Trophoblast cell (in vitro differentiated cells and primary cell): ENCODE measurements around the gene OGG1.

ENCODE experiments used
- DNase-seq, 2 donors: peaks; one replicate each; pipeline ENCODE4 v3.0.0-alpha.2; 2016
- H2AFZ ChIP-seq: 2 replicates; pipeline ENCODE4 v1.6.1; 2013; ENCODE audit warnings: low read length, moderate library complexity, mild to moderate bottlenecking; ENCODE audit not compliant: insufficient read depth, poor library complexity
- H2AK5ac ChIP-seq: 2 replicates; pipeline ENCODE4 v1.6.1; 2013; ENCODE audit warnings: mild to moderate bottlenecking, low read length
- H2BK120ac ChIP-seq: 2 replicates; pipeline ENCODE4 v1.6.1; 2013; ENCODE audit warnings: low read length, mild to moderate bottlenecking, moderate library complexity; ENCODE audit not compliant: insufficient read depth, poor library complexity
- H2BK12ac ChIP-seq: 2 replicates; pipeline ENCODE4 v1.6.1; 2013; ENCODE audit warnings: mild to moderate bottlenecking, low read length, moderate library complexity
- H2BK5ac ChIP-seq: 2 replicates; pipeline ENCODE4 v1.6.1; 2013; ENCODE audit warnings: low read length, low read depth, moderate library complexity, mild to moderate bottlenecking; ENCODE audit not compliant: poor library complexity
- H3K14ac ChIP-seq: 2 replicates; pipeline ENCODE4 v1.6.1; 2013; ENCODE audit warnings: mild to moderate bottlenecking, low read length
- H3K18ac ChIP-seq: 2 replicates; pipeline ENCODE4 v1.6.1; 2013; ENCODE audit warnings: mild to moderate bottlenecking, low read length
- H3K23ac ChIP-seq: 2 replicates; pipeline ENCODE4 v1.6.1; 2013; ENCODE audit warnings: low read length
- H3K27ac ChIP-seq: 2 replicates; pipeline ENCODE4 v1.5.1; 2013; ENCODE audit warnings: low read depth, mild to moderate bottlenecking, inconsistent platforms, low read length, moderate library complexity
- H3K27me3 ChIP-seq: 2 replicates; pipeline ENCODE4 v1.6.1; 2013; ENCODE audit warnings: inconsistent platforms, mild to moderate bottlenecking, low read length, moderate library complexity; ENCODE audit not compliant: insufficient read depth
- H3K36me3 ChIP-seq, 2 experiments: 1 replicate in 1 of 2; 2 replicates in 1 of 2; pipeline ENCODE4 v1.6.1; 2013; ENCODE audit warnings: low read length in 2 of 2, mild to moderate bottlenecking in 2 of 2, moderate library complexity in 1 of 2; ENCODE audit not compliant: insufficient read depth in 2 of 2, control insufficient read depth in 1 of 2
- H3K4ac ChIP-seq: 2 replicates; pipeline ENCODE4 v1.6.1; 2013; ENCODE audit warnings: low read depth, mild to moderate bottlenecking, low read length, moderate library complexity
- H3K4me1 ChIP-seq, 2 experiments: 1 replicate in 1 of 2; 2 replicates in 1 of 2; pipeline ENCODE4 v1.6.1; 2013; ENCODE audit warnings: low read length in 2 of 2, mild to moderate bottlenecking in 2 of 2, moderate library complexity in 1 of 2; ENCODE audit not compliant: insufficient read depth in 2 of 2, control insufficient read depth in 1 of 2
- H3K4me2 ChIP-seq: 2 replicates; pipeline ENCODE4 v1.6.1; 2013; ENCODE audit warnings: inconsistent platforms, mild to moderate bottlenecking, low read length, moderate library complexity
- H3K4me3 ChIP-seq: 2 replicates; pipeline ENCODE4 v1.5.1; 2013; ENCODE audit warnings: mild to moderate bottlenecking, low read depth, low read length, inconsistent platforms
- H3K79me1 ChIP-seq: one replicate; pipeline ENCODE4 v1.6.1; 2013; ENCODE audit warnings: low read length
- H3K79me2 ChIP-seq: 2 replicates; pipeline ENCODE4 v1.6.1; 2013; ENCODE audit warnings: low read length, mild to moderate bottlenecking; ENCODE audit not compliant: control insufficient read depth, insufficient read depth, poor library complexity
- H3K9ac ChIP-seq: 2 replicates; pipeline ENCODE4 v1.6.1; 2013; ENCODE audit warnings: mild to moderate bottlenecking, low read length
- H3K9me3 ChIP-seq: 2 replicates; pipeline ENCODE4 v1.6.1; 2013; ENCODE audit warnings: low read depth, mild to moderate bottlenecking, control low read depth, inconsistent platforms, low read length; ENCODE audit not compliant: insufficient read depth
- H4K12ac ChIP-seq: 2 replicates; pipeline ENCODE4 v1.6.1; 2013; ENCODE audit warnings: low read depth, mild to moderate bottlenecking, low read length, moderate library complexity
- H4K8ac ChIP-seq: 2 replicates; pipeline ENCODE4 v1.6.1; 2013; ENCODE audit warnings: low read depth, mild to moderate bottlenecking, low read length, moderate library complexity
- H4K91ac ChIP-seq: one replicate; pipeline ENCODE4 v1.6.1; 2013; ENCODE audit warnings: low read depth, mild to moderate bottlenecking, low read length, moderate library complexity
- WGBS: extraction: QIAGEN DNeasy Blood & Tissue Kit; methylation state at CpG from one replicate; pipeline ENCODE4 v1.1.7; 2013; ENCODE audit warnings: missing lambda C conversion rate; ENCODE audit not compliant: insufficient read length, insufficient coverage; ENCODE audit errors: extremely low coverage; 5-methylcytosine and 5-hydroxymethylcytosine counted together

Gene OGG1

DNA sequence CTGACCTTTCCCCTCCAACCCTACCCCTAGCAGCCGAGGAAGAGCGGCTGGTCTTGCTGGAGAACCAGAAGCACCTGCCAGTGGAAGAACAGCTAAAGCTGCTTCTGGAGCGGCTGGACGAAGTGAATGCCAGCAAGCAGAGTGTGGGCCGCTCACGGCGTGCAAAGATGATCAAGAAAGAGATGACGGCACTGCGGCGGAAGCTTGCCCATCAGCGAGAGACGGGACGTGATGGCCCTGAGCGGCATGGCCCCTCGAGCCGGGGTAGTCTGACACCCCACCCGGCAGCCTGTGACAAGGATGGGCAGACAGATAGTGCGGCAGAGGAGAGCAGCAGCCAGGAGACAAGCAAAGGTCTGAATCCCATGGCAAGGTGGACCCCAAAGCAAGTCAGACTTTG, 6.2 kb upstream of the OGG1 start:
- no peak overlapping the region for H4K91ac ChIP-seq
- no peaks in the 10 kb centered on the region for H3K79me1 ChIP-seq
- H3K4me2 ChIP-seq = no peak overlapping the region
- H3K4me1 ChIP-seq = no peaks in the 10 kb centered on the region
- no peak overlapping the region for H3K27ac ChIP-seq
- no peak overlapping the region for H3K4me3 ChIP-seq
- H3K4ac ChIP-seq = no peak overlapping the region
- no peak overlapping the region for H3K18ac ChIP-seq
- H3K9me3 ChIP-seq = no peaks in the 10 kb centered on the region
- no CpG with 5 or more reads among the region's 18 CpGs for WGBS
- H3K27me3 ChIP-seq = no peaks in the 10 kb centered on the region
- H4K12ac ChIP-seq = no peak overlapping the region
- H3K23ac ChIP-seq = no peak overlapping the region
- no peak overlapping the region for H2BK5ac ChIP-seq
- H3K9ac ChIP-seq = no peak overlapping the region
- no peaks in the 10 kb centered on the region for H3K79me2 ChIP-seq
- no peak overlapping the region for H4K8ac ChIP-seq
- H2BK120ac ChIP-seq = no peak overlapping the region
- no peak overlapping the region for H2BK12ac ChIP-seq
- DNase-seq = no peak
- no peak overlapping the region for H2AFZ ChIP-seq
- H3K14ac ChIP-seq = no peak overlapping the region
- no peak overlapping the region for H2AK5ac ChIP-seq
- peaks cover 80 to 95% of the 10 kb centered on the region in 2 experiments for H3K36me3 ChIP-seq

GRCh38 chr3:9744162-9744561, 5.6 kb upstream of the OGG1 start:
- peaks cover 0 to 2% of the 10 kb centered on the region in 2 experiments for H3K4me1 ChIP-seq
- no peaks in the 10 kb centered on the region for H3K27me3 ChIP-seq
- H2AFZ ChIP-seq = no peak overlapping the region
- no peak overlapping the region for H3K27ac ChIP-seq
- no peak for DNase-seq
- no CpG with 5 or more reads among the region's 13 CpGs for WGBS
- no peak overlapping the region for H4K12ac ChIP-seq
- H2AK5ac ChIP-seq = no peak overlapping the region
- H2BK120ac ChIP-seq = no peak overlapping the region
- H3K4me3 ChIP-seq = no peak overlapping the region
- no peak overlapping the region for H2BK5ac ChIP-seq
- no peak overlapping the region for H2BK12ac ChIP-seq
- no peak overlapping the region for H3K18ac ChIP-seq
- no peak overlapping the region for H3K23ac ChIP-seq
- no peak overlapping the region for H3K14ac ChIP-seq
- no peak overlapping the region for H4K91ac ChIP-seq
- H3K9me3 ChIP-seq = no peaks in the 10 kb centered on the region
- peaks cover 76 to 89% of the 10 kb centered on the region in 2 experiments for H3K36me3 ChIP-seq
- H3K79me1 ChIP-seq = no peaks in the 10 kb centered on the region
- H3K4me2 ChIP-seq = no peak overlapping the region
- no peak overlapping the region for H3K9ac ChIP-seq
- H3K4ac ChIP-seq = no peak overlapping the region
- no peaks in the 10 kb centered on the region for H3K79me2 ChIP-seq
- H4K8ac ChIP-seq = no peak overlapping the region

DNA sequence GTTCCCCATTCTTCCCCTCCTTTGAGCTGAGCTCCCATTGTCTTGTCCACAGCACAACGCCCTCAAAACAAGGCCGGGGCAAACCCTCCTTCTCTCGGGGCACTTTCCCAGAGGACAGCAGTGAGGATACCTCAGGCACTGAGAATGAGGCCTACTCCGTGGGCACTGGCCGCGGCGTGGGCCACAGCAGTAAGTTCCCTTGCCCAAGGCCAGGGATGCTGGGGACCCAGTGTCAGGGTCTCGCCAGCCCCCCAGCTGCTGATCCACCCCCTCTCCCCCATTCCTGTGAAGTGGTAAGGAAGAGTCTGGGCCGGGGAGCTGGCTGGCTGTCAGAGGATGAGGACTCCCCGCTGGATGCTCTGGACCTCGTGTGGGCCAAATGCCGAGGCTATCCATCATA, 4.2 kb upstream of the OGG1 start:
- H3K4me1 ChIP-seq = peaks cover under 1 to 5% of the 10 kb centered on the region in 2 experiments
- H3K14ac ChIP-seq = no peak overlapping the region
- H4K91ac ChIP-seq = no peak overlapping the region
- H4K8ac ChIP-seq = no peak overlapping the region
- no peak overlapping the region for H3K4me2 ChIP-seq
- H2BK5ac ChIP-seq = no peak overlapping the region
- peaks cover 65 to 76% of the 10 kb centered on the region in 2 experiments for H3K36me3 ChIP-seq
- no peak overlapping the region for H2BK12ac ChIP-seq
- no peak overlapping the region for H3K9ac ChIP-seq
- no peak overlapping the region for H3K4ac ChIP-seq
- H3K79me2 ChIP-seq = peaks cover 3% of the 10 kb centered on the region
- H3K4me3 ChIP-seq = no peak overlapping the region
- H3K79me1 ChIP-seq = peaks cover 7% of the 10 kb centered on the region
- H3K27me3 ChIP-seq = no peaks in the 10 kb centered on the region
- H4K12ac ChIP-seq = no peak overlapping the region
- no peaks in the 10 kb centered on the region for H3K9me3 ChIP-seq
- no peak overlapping the region for H2AK5ac ChIP-seq
- DNase-seq = no peak
- H2AFZ ChIP-seq = no peak overlapping the region
- H3K18ac ChIP-seq = no peak overlapping the region
- no peak overlapping the region for H2BK120ac ChIP-seq
- no CpG with 5 or more reads among the region's 12 CpGs for WGBS
- no peak overlapping the region for H3K27ac ChIP-seq
- H3K23ac ChIP-seq = no peak overlapping the region

DNA sequence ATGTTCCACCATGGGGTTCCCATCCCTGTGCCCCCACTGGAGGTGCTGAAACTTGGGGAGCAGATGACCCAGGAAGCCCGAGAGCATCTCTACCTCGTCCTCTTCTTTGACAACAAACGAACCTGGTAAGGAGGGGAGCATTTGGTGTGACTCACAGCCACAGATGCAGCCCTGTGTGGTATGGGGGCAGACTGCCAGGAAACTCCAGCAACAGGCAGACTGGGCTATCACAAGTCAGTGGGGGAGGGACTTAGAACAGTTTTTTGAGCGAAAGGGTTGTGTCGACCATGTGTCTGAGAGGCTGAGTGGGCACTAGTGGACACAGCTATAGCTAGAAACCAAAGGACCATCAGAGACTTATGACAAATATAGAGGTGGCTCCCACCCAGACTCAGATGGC, 3.4 kb upstream of the OGG1 start:
- H4K12ac ChIP-seq = no peak overlapping the region
- H3K4me1 ChIP-seq = peaks cover 5 to 7% of the 10 kb centered on the region in 2 experiments
- H3K79me1 ChIP-seq = peaks cover 7% of the 10 kb centered on the region
- H3K18ac ChIP-seq = no peak overlapping the region
- H3K9ac ChIP-seq = no peak overlapping the region
- WGBS = no CpG with 5 or more reads among the region's 5 CpGs
- H3K9me3 ChIP-seq = no peaks in the 10 kb centered on the region
- H3K4me3 ChIP-seq = no peak overlapping the region
- no peak overlapping the region for H2BK120ac ChIP-seq
- no peak overlapping the region for H4K8ac ChIP-seq
- no peak overlapping the region for H3K14ac ChIP-seq
- DNase-seq = no peak
- H2AK5ac ChIP-seq = no peak overlapping the region
- H2AFZ ChIP-seq = no peak overlapping the region
- H2BK12ac ChIP-seq = no peak overlapping the region
- no peak overlapping the region for H4K91ac ChIP-seq
- H3K4me2 ChIP-seq = no peak overlapping the region
- peaks cover 60 to 68% of the 10 kb centered on the region in 2 experiments for H3K36me3 ChIP-seq
- no peak overlapping the region for H2BK5ac ChIP-seq
- H3K79me2 ChIP-seq = peaks cover 3% of the 10 kb centered on the region
- H3K4ac ChIP-seq = no peak overlapping the region
- no peak overlapping the region for H3K27ac ChIP-seq
- no peak overlapping the region for H3K23ac ChIP-seq
- no peaks in the 10 kb centered on the region for H3K27me3 ChIP-seq
